GM21717 (cell line): Measurements from ENCODE around the gene MDN1.
A peak's percentile ranks its signal among the peaks of the same experiment; 100 is the strongest.

Experiments used
- ATAC-seq: cut with Tn5 transposase; IDR thresholded peaks from one replicate; pipeline ENCODE4 v1.9.1; 2021; ENCODE audit warnings: mild to moderate bottlenecking, moderate library complexity; ENCODE audit not compliant: unreplicated experiment

MDN1 gene

GRCh38 chr6:89610149-89610642 lies 209.4 kb downstream of the MDN1 start:
- no peak for ATAC-seq

GRCh38 chr6:89605861-89606260 lies 213.7 kb downstream of the MDN1 start:
- no peak for ATAC-seq

- ATAC-seq: no peak
Measured at GRCh38 chr6:89604653-89605052, 214.9 kb downstream of the MDN1 start.

- ATAC-seq: no peak
Measured at GRCh38 chr6:89602166-89602565, 217.4 kb downstream of the MDN1 start.

- ATAC-seq: no peak
Measured at GRCh38 chr6:89599727-89600126, 219.9 kb downstream of the MDN1 start.

GRCh38 chr6:89597988-89598387 lies 221.6 kb downstream of the MDN1 start:
- no peak for ATAC-seq

- ATAC-seq: no peak
Measured at GRCh38 chr6:89597372-89597771, 222.2 kb downstream of the MDN1 start.

GRCh38 chr6:89596484-89596883 lies 223.1 kb downstream of the MDN1 start:
- no peak for ATAC-seq

GRCh38 chr6:89596056-89596455 lies 223.5 kb downstream of the MDN1 start:
- ATAC-seq: peak; percentile 92
